Measurements from ENCODE around the gene SHOC2. TPM values are rescaled to one million over a fixed set of nuclear protein-coding genes. Genes with fewer than 3 reads are reported as not detected.

Gene SHOC2
- total RNA-seq, 2 donors from 2014 or later, result 47.2 to 79.1 TPM

- intact Hi-C loops (cut with DNase I), result no loop called here
- no peak overlapping the region for H3K27ac ChIP-seq
- no peaks in the 10 kb centered on the region for H3K27me3 ChIP-seq
- H3K9me3 ChIP-seq, result no peaks in the 10 kb centered on the region
- H3K4me1 ChIP-seq, result no peaks in the 10 kb centered on the region
- no peak overlapping the region for H3K9ac ChIP-seq (ENCODE audit: low read depth in 2 of 2, low read length in 2 of 2)
- H3K4me3 ChIP-seq, result no peak overlapping the region
- no peak for DNase-seq
- TF ChIP-seq CTCF (IDR thresholded peaks at IDR 0.05), result no peak
- no peaks in the 10 kb centered on the region for H3K36me3 ChIP-seq
Measured at GRCh38 chr10:110983466-110983865, 64.1 kb downstream of the SHOC2 start.

GRCh38 chr10:110985497-110986275, 66.3 kb downstream of the SHOC2 start:
- no peaks in the 10 kb centered on the region for H3K9me3 ChIP-seq
- no peaks in the 10 kb centered on the region for H3K36me3 ChIP-seq
- DNase-seq, result no peak

GRCh38 chr10:110989016-110989415, 69.6 kb downstream of the SHOC2 start:
- no peak overlapping the region for H3K9ac ChIP-seq (ENCODE audit: low read depth in 2 of 2, low read length in 2 of 2)
- no peaks in the 10 kb centered on the region for H3K27me3 ChIP-seq
- no peaks in the 10 kb centered on the region for H3K4me1 ChIP-seq
- TF ChIP-seq CTCF (IDR thresholded peaks at IDR 0.05), result no peak
- H3K9me3 ChIP-seq, result no peaks in the 10 kb centered on the region
- intact Hi-C loops (cut with DNase I), result no loop called here
- H3K27ac ChIP-seq, result no peak overlapping the region
- no peak overlapping the region for H3K4me3 ChIP-seq
- H3K36me3 ChIP-seq, result no peaks in the 10 kb centered on the region
- no peak for DNase-seq

More at GRCh38 chr10:110985497-110986275, 66.3 kb downstream of the SHOC2 start:
- no peaks in the 10 kb centered on the region for H3K27me3 ChIP-seq
- H3K4me3 ChIP-seq, result no peak overlapping the region
- no peak for TF ChIP-seq CTCF (IDR thresholded peaks at IDR 0.05)
- no peaks in the 10 kb centered on the region for H3K4me1 ChIP-seq
- no peak overlapping the region for H3K9ac ChIP-seq (ENCODE audit: low read depth in 2 of 2, low read length in 2 of 2)
- H3K27ac ChIP-seq, result no peak overlapping the region
- intact Hi-C loops (cut with DNase I), result no loop called here

- Histone ChIP-seq H3K9ac (ENCODE audit: low read depth in 2 of 2, low read length in 2 of 2) (no peak overlapping the region), H3K4me1 (no peaks in the 10 kb centered on the region), H3K9me3 (no peaks in the 10 kb centered on the region), H3K27me3 (no peaks in the 10 kb centered on the region), H3K4me3 (no peak overlapping the region), H3K27ac (no peak overlapping the region), H3K36me3 (no peaks in the 10 kb centered on the region)
- no peak for TF ChIP-seq CTCF (IDR thresholded peaks at IDR 0.05)
- intact Hi-C loops (cut with DNase I), result no loop called here
- no peak for DNase-seq
Measured at GRCh38 chr10:110992006-110992800, 72.8 kb downstream of the SHOC2 start.

- H3K4me3 ChIP-seq, result no peak overlapping the region
- no peak overlapping the region for H3K27ac ChIP-seq
- no peak for TF ChIP-seq CTCF (IDR thresholded peaks at IDR 0.05)
- no peaks in the 10 kb centered on the region for H3K36me3 ChIP-seq
- H3K9ac ChIP-seq (ENCODE audit: low read depth in 2 of 2, low read length in 2 of 2), result no peak overlapping the region
- intact Hi-C loops (cut with DNase I), result no loop called here
- no peak for DNase-seq
- no peaks in the 10 kb centered on the region for H3K9me3 ChIP-seq
- H3K27me3 ChIP-seq, result no peaks in the 10 kb centered on the region
- H3K4me1 ChIP-seq, result no peaks in the 10 kb centered on the region
Measured at GRCh38 chr10:110993024-110993693, 73.8 kb downstream of the SHOC2 start.

All from colonic mucosa (tissue), 4 donors.